Measurements from ENCODE around the gene FLNA.
"Not testable (repeated sequence)": the region's sequence is repeated elsewhere in the genome, so short reads cannot be mapped to it uniquely, and the experiment has no call there.

The FLNA gene

DNA sequence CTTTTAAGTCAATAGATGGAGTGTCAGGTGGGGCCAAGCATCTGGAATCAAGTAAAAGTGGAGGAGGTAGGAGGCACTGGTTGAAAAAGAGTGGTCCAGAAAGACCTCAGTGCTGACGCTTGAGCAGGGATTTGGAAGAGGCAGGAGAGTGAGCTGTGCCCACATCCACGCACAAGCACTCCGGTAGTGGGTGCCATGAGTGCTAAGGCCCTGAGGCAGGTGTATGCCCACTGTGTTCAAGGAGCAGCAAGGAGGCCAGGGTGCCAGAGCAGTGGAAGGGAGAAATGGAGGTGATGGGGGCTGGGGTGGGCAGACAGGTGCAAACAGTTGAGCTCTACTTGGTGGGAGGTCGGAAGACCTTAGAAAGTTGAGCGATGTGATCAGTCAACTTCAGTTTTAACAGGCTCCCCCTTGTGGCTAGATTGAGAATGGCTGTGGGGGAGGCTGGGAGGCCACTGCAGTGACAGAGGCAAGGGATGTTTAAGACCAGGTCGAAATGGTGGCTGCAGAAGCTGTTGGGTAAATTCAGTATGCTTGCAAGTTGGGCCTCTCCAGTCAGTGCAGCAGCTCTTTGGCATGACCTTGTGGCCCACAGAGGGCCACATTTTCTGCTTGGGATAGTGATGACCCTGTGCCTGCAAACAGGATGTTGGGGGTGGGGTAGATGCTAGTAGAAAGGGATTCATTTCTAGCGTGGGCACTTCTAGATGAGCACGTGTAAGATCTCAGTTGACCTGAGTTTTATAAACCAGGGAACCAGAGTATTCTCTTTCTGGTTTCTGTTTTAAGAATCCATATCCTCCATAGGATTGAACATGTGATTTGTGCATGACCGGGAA is 66.1 kb downstream of the FLNA start:
- in situ Hi-C loops (cut with MboI; ENCODE audit: low sequenced_read_pairs), result no loop called here

DNA sequence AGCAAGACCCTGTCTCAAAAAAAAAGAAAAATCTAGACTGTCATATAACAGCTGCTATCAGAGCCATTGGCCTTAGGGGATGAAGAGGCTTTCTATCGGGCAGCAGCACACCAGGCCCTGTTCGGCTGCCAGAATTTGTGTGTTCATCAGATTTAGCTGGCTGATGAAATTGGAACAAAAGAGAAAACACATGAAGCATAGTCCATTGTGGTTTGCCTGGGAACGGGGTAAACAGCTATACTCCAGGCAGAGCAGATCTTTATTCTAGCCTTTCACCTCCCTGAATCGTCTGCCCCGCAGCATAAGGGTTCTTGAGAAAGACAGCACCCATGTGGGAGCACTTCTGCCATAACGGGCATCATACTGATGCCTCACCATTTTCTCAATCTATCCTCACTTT is 67.2 kb downstream of the FLNA start:
- in situ Hi-C loops (cut with MboI; ENCODE audit: low sequenced_read_pairs), result no loop called here

DNA sequence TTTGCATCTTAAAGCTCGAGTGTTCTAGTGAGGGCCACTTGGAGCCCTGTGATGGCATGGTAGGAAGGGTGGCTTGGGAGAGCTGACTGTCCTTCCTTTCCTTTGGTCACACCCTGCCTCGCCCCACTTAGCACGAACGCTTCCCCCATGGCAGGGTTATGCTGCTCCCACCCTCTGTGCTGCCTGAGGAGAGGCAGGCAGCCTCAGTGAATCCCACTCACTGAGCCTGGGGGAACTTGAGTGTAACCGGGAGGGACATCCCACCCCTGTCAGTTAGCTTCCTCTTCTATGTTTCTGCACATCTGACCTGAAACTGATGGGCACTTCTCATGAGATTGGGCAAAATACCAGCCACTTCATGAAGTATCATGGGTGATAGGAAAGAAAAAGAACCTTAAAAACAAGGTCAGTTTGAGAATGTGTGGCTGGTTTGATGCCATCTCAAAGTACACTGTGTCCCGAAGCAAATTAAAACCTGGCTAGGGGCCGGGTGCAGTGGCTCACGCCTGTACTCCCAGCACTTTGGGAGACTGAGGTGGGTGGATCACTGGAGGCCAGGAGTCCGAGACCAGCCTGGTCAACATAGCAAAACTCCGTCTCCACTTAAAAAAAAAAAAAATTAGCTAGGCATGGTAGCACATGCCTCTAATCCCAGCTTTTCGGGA is 68.8 kb downstream of the FLNA start:
- in situ Hi-C loops (cut with MboI; ENCODE audit: low sequenced_read_pairs), result no loop called here

DNA sequence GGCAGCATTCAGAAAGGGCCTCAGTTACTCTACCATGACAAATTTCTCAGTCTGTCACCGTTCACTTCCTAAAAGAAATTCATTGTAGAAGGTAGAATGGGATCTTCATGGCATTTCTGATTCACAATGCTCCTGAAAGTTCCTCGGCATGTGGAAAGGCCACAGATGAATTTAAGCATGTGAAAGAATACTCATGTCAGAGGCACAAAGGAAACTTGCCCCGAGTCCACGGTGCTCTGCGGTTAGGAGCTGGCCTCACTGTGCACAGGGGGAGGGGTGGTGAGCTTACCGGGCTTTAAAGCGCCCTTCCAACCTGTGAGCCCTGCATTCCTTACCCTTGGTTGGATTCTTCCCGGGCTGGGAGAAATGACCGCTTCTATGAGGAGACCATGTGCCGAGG is 69.6 kb downstream of the FLNA start:
- in situ Hi-C loops (cut with MboI; ENCODE audit: low sequenced_read_pairs), result no loop called here

DNA sequence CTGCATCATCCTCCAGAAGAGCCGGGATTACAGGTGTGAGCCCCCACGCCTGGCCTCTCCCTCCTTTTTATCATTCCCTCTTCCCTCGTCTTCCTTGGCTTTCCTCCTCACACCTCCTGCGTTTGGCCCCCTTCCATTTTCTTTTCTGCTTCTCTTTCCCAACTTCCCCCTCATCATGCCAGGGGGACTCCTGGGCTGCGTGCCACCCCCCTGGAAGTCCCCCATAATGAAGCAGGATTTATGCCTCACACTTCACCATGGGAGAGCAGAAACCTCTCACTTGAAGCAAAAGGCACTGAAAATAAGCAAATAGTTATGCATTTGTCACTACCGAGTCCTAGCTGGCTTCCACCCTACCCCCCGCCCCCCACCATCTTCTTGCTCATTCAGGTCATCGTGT is 71.0 kb downstream of the FLNA start:
- in situ Hi-C loops (cut with MboI; ENCODE audit: low sequenced_read_pairs), result no loop called here

DNA sequence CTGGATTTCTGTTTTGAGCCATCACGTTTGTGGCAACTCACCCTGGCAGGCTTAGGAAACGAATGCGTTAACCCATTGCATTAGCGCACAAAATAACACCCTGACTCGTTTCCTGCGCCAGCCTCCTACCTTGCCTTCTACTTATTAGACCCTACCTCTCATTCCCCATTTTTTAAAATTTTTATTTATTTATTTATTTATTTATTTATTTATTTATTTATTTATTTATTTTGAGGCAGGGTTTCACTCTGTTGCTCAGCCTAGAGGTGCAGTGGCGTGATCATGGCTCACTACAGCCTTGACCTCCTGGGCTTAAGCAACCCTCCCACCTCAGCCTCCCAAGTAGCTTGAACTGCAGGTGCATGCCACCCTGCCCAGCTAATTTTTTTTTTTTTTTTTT is 71.4 kb downstream of the FLNA start:
- in situ Hi-C loops (cut with MboI; ENCODE audit: low sequenced_read_pairs), result not testable (repeated sequence)

DNA sequence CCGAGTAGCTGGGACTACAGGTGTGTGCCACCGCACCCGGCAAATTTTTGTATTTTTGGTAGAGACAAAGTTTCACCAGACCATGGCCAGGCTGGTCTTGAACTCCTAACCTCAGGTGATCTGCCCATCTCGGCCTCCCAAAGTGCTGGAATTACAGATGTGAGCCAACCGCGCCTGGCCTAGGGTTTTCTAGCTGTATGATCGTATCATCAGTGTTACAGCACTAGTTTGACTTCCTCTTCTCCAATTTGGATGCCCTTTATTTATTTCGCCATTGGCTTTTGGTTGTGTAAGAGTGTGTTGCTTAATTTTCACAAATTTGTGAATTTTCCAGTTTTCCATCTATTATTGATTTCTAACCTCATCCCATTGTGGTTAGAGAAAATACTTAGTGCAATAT is 73.6 kb downstream of the FLNA start:
- in situ Hi-C loops (cut with MboI; ENCODE audit: low sequenced_read_pairs), result no loop called here
